Activated naive CD4-positive, alpha-beta T cell treated with Interleukin-2 at 50 U/mL for 16 hours (primary cell): ENCODE data around the gene SKA1.

ENCODE experiments used
- DNase-seq: peaks from one replicate; pipeline ENCODE4 v3.0.0-alpha.2; 2020

The SKA1 gene

GRCh38 chr18:50374753-50375391 lies at the start of gene SKA1:
Gene SKA1, plus strand, starts transcription at chr18:50375046. Its CDS starts 785 bp downstream, at chr18:50375831.
- peak; percentile 92 for DNase-seq

- no peak for DNase-seq
Observed at GRCh38 chr18:50327983-50328382, 46.9 kb upstream of the SKA1 start.

GRCh38 chr18:50330176-50330575 lies 44.7 kb upstream of the SKA1 start:
- no peak for DNase-seq

GRCh38 chr18:50331691-50332090 lies 43.2 kb upstream of the SKA1 start:
- no peak for DNase-seq

GRCh38 chr18:50334546-50335152 lies 40.2 kb upstream of the SKA1 start:
- no peak for DNase-seq

GRCh38 chr18:50338122-50338521 lies 36.7 kb upstream of the SKA1 start:
- DNase-seq = no peak

- DNase-seq = no peak
Observed at GRCh38 chr18:50338715-50339114, 36.1 kb upstream of the SKA1 start.

- DNase-seq = no peak
Observed at GRCh38 chr18:50340078-50340477, 34.8 kb upstream of the SKA1 start.

GRCh38 chr18:50341443-50341842 lies 33.4 kb upstream of the SKA1 start:
- DNase-seq = no peak

- DNase-seq = no peak
Observed at GRCh38 chr18:50350699-50351098, 24.1 kb upstream of the SKA1 start.

GRCh38 chr18:50356036-50356945 lies 18.6 kb upstream of the SKA1 start:
- DNase-seq = no peak

GRCh38 chr18:50358844-50359243 lies 16.0 kb upstream of the SKA1 start:
- DNase-seq = no peak

- DNase-seq = no peak
Observed at GRCh38 chr18:50359806-50360205, 15.0 kb upstream of the SKA1 start.

- DNase-seq = no peak
Observed at GRCh38 chr18:50360611-50361010, 14.2 kb upstream of the SKA1 start.

GRCh38 chr18:50369672-50370071 lies 5.2 kb upstream of the SKA1 start:
- no peak for DNase-seq

GRCh38 chr18:50372743-50373142 lies 2.1 kb upstream of the SKA1 start:
- no peak for DNase-seq

- DNase-seq = no peak
Observed at GRCh38 chr18:50373561-50374219, 1.2 kb upstream of the SKA1 start.

GRCh38 chr18:50374220-50374752 lies 560 bp upstream of the SKA1 start:
- no peak for DNase-seq

GRCh38 chr18:50377061-50377798 lies 2.4 kb downstream of the SKA1 start:
- DNase-seq = no peak

GRCh38 chr18:50388988-50389387 lies 14.1 kb downstream of the SKA1 start:
- DNase-seq = no peak

- DNase-seq = no peak
Observed at GRCh38 chr18:50393802-50394201, 19.0 kb downstream of the SKA1 start.

GRCh38 chr18:50395093-50395492 lies 20.2 kb downstream of the SKA1 start:
- no peak for DNase-seq
